Raji (cell line): ENCODE measurements around the gene DIDO1.

Source experiments
- POLR2A ChIP-seq: IDR thresholded peaks from 2 replicates; pipeline ENCODE4 v1.6.1; 2011; ENCODE audit warnings: low read depth, low read length, control low read depth; ENCODE audit not compliant: insufficient read depth

Gene DIDO1

GRCh38 chr20:62836967-62837490 is 89.3 kb downstream of the DIDO1 start:
- no peak for TF ChIP-seq POLR2A

- no peak for TF ChIP-seq POLR2A
Measured at GRCh38 chr20:62835931-62836861, 90.1 kb downstream of the DIDO1 start.

- TF ChIP-seq POLR2A, result no peak
Measured at GRCh38 chr20:62834967-62835730, 91.2 kb downstream of the DIDO1 start.

GRCh38 chr20:62832951-62833391 is 93.3 kb downstream of the DIDO1 start:
- TF ChIP-seq POLR2A, result no peak

- TF ChIP-seq POLR2A, result no peak
Measured at GRCh38 chr20:62832212-62832922, 93.9 kb downstream of the DIDO1 start.

- no peak for TF ChIP-seq POLR2A
Measured at GRCh38 chr20:62831854-62832211, 94.5 kb downstream of the DIDO1 start.

GRCh38 chr20:62831361-62831788 is 94.9 kb downstream of the DIDO1 start:
- no peak for TF ChIP-seq POLR2A

- no peak for TF ChIP-seq POLR2A
Measured at GRCh38 chr20:62830821-62831220, 95.5 kb downstream of the DIDO1 start.

GRCh38 chr20:62830251-62830650 is 96.1 kb downstream of the DIDO1 start:
- TF ChIP-seq POLR2A, result no peak

- TF ChIP-seq POLR2A, result no peak
Measured at GRCh38 chr20:62829231-62830230, 96.8 kb downstream of the DIDO1 start.

- no peak for TF ChIP-seq POLR2A
Measured at GRCh38 chr20:62828511-62829230, 97.6 kb downstream of the DIDO1 start.

- no peak for TF ChIP-seq POLR2A
Measured at GRCh38 chr20:62828051-62828450, 98.3 kb downstream of the DIDO1 start.
